B cell (primary cell): ENCODE data around the gene DOHH. TPM values are rescaled to one million over a fixed set of nuclear protein-coding genes. Genes with fewer than 3 reads are reported as not detected.

Source experiments
- ATAC-seq: fragments of 200-7000 bp; cut with Tn5 transposase; one replicate; pipeline ENCODE4 v1.10.0; 2021; ENCODE audit warnings: low read depth, mild to moderate bottlenecking, moderate number of reproducible peaks, moderate library complexity
- CTCF ChIA-PET: fragments of 350-600 bp; sonication (Branson Sonifier 250); formaldehyde crosslinking; loops from one replicate; lab custom pipeline; 2021; ENCODE audit warnings: antibody characterized with exemption, inconsistent platforms; lab: Charles Lee
- POLR2A ChIA-PET: fragments of 350-600 bp; sonication (Branson Sonifier 250); formaldehyde crosslinking; loops from one replicate; lab custom pipeline; 2021; ENCODE audit warnings: antibody characterized with exemption; lab: Charles Lee
- DNase-seq: peaks from one replicate; pipeline ENCODE4 v3.0.0; 2013
- H2AFZ ChIP-seq: 2 replicates; pipeline ENCODE4 v1.6.1; 2012; ENCODE audit warnings: mild to moderate bottlenecking, low read depth, low read length; ENCODE audit not compliant: insufficient read depth, poor library complexity, severe bottlenecking
- H3K27ac ChIP-seq, 2 donors: 1 replicate in 1 of 2; 2 replicates in 1 of 2; pipeline ENCODE4 v1.5.1; 2012 to 2013; ENCODE audit warnings: low read length in 2 of 2, mild to moderate bottlenecking in 2 of 2, moderate library complexity in 1 of 2
- H3K27me3 ChIP-seq, 4 experiments: fragments of 200-600 bp in 1 of 4; sonication (generic) in 1 of 4; replicated peaks in 1 of 4; 1 replicate in 2 of 4; 2 replicates in 2 of 4; pipeline versions ENCODE4 v1.6.1 to v1.7.0; 2013 to 2016; ENCODE audit warnings: low read length in 3 of 4, mild to moderate bottlenecking in 2 of 4, mixed read lengths in 1 of 4, moderate library complexity in 1 of 4; ENCODE audit not compliant: insufficient read depth in 4 of 4, control insufficient read depth in 3 of 4; ENCODE audit errors: control extremely low read depth in 1 of 4
- H3K36me3 ChIP-seq, 2 experiments: replicated peaks in 1 of 2; 1 replicate in 1 of 2; 2 replicates in 1 of 2; pipeline versions ENCODE4 v1.6.1 to v1.7.1; 2013; ENCODE audit warnings: low read length in 1 of 2; ENCODE audit not compliant: insufficient read depth in 2 of 2, control insufficient read depth in 1 of 2; ENCODE audit errors: control extremely low read depth in 1 of 2, extremely low read depth in 1 of 2
- H3K4me1 ChIP-seq, 2 donors: fragments of 200-600 bp in 1 of 2; sonication (generic) in 1 of 2; 1 replicate in 1 of 2; 2 replicates in 1 of 2; pipeline versions ENCODE4 v1.5.1 to v1.6.1; 2013 to 2017; ENCODE audit warnings: low read length in 2 of 2; ENCODE audit not compliant: control insufficient read depth in 2 of 2, insufficient read depth in 2 of 2
- H3K4me2 ChIP-seq: replicated peaks from 2 replicates; pipeline ENCODE3; 2012; ENCODE audit warnings: mild to moderate bottlenecking, low read depth, low read length; ENCODE audit not compliant: poor library complexity, severe bottlenecking
- H3K4me3 ChIP-seq, 5 experiments: fragments of 200-600 bp in 1 of 5; sonication (generic) in 1 of 5; 1 replicate in 3 of 5; 2 replicates in 2 of 5; pipeline versions ENCODE4 v1.5.1 to v1.7.0; 2011 to 2016; ENCODE audit warnings: low read length in 4 of 5, mild to moderate bottlenecking in 4 of 5, low read depth in 2 of 5, control low read depth in 1 of 5, moderate library complexity in 1 of 5; ENCODE audit not compliant: insufficient read depth in 1 of 5; ENCODE audit errors: control extremely low read depth in 1 of 5, extremely low read depth in 1 of 5
- H3K79me2 ChIP-seq: fragments of 200-600 bp; sonication (generic); one replicate; pipeline ENCODE4 v1.6.0; 2016; ENCODE audit warnings: low read length; ENCODE audit not compliant: control insufficient read depth, insufficient read depth
- H3K9ac ChIP-seq: fragments of 200-600 bp; sonication (generic); 2 replicates; pipeline ENCODE4 v1.6.1; 2017; ENCODE audit warnings: mild to moderate bottlenecking, low read length, moderate library complexity
- H3K9me3 ChIP-seq, 3 donors: one replicate each; pipeline versions ENCODE4 v1.6.1 to v1.7.1; 2013; ENCODE audit warnings: low read length in 2 of 3; ENCODE audit not compliant: control insufficient read depth in 2 of 3, insufficient read depth in 1 of 3; ENCODE audit errors: control extremely low read depth in 1 of 3
- H4K20me1 ChIP-seq: 2 replicates; pipeline ENCODE4 v1.6.0; 2012; ENCODE audit warnings: mild to moderate bottlenecking, low read length; ENCODE audit not compliant: insufficient read depth, control insufficient read depth, poor library complexity, severe bottlenecking
- H3K27ac Mint-ChIP-seq: one replicate; pipeline ENCODE4 v1.8.0; 2021; ENCODE audit warnings: mixed read lengths
- H3K27me3 Mint-ChIP-seq: one replicate; pipeline ENCODE4 v1.8.0; 2021; ENCODE audit warnings: mixed read lengths
- H3K4me1 Mint-ChIP-seq: one replicate; pipeline ENCODE4 v1.8.0; 2021; ENCODE audit warnings: mixed read lengths
- H3K4me3 Mint-ChIP-seq: one replicate; pipeline ENCODE4 v1.8.0; 2021; ENCODE audit warnings: mixed read lengths
- H3K9me3 Mint-ChIP-seq: one replicate; pipeline ENCODE4 v1.8.0; 2022; ENCODE audit warnings: mixed read lengths; ENCODE audit not compliant: insufficient read depth
- EZH2 ChIP-seq: IDR thresholded peaks from 2 replicates; pipeline ENCODE4 v1.6.1; 2012; ENCODE audit warnings: borderline replicate concordance, low read depth, mild to moderate bottlenecking, moderate library complexity, low read length; ENCODE audit not compliant: insufficient read depth, poor library complexity, severe bottlenecking
- WGBS: methylation state at CpG from one replicate; pipeline ENCODE4 v1.1.5; 2013; ENCODE audit warnings: missing lambda C conversion rate; ENCODE audit not compliant: insufficient coverage; 5-methylcytosine and 5-hydroxymethylcytosine counted together
- intact Hi-C: fragments of 100-400 bp; cut with micrococcal nuclease; formaldehyde crosslinking; loops from one replicate; pipeline ENCODE4 v1.10.0; 2022
- polyA plus RNA-seq: library from polyadenylated mRNA; depleted of rRNA; stranded (reverse); fragments of >200 nt; gene quantifications from 2 replicates; pipeline ENCODE4 v1.2.3, GENCODE V29; 2012
- total RNA-seq, 2 donors: library from RNA; stranded (reverse); fragments of 120-200 nt in 1 of 2; gene quantifications; 1 replicate in 1 of 2; 2 replicates in 1 of 2; pipeline versions ENCODE4 v1.2.3 to v1.2.4, GENCODE V29; 2013 to 2022
- TF ChIP-seq, protein P1 (sequence below): fragments of 200-600 bp; IDR thresholded peaks from one replicate; pipeline ENCODE4 v1.8.0; 2022; ENCODE audit warnings: antibody characterized with exemption, mild to moderate bottlenecking

Gene DOHH
- total and polyA plus RNA-seq, 2 donors (not counting 1 experiment from before 2014, with no cell fraction given), result 6.6 to 8.6 TPM

DNA sequence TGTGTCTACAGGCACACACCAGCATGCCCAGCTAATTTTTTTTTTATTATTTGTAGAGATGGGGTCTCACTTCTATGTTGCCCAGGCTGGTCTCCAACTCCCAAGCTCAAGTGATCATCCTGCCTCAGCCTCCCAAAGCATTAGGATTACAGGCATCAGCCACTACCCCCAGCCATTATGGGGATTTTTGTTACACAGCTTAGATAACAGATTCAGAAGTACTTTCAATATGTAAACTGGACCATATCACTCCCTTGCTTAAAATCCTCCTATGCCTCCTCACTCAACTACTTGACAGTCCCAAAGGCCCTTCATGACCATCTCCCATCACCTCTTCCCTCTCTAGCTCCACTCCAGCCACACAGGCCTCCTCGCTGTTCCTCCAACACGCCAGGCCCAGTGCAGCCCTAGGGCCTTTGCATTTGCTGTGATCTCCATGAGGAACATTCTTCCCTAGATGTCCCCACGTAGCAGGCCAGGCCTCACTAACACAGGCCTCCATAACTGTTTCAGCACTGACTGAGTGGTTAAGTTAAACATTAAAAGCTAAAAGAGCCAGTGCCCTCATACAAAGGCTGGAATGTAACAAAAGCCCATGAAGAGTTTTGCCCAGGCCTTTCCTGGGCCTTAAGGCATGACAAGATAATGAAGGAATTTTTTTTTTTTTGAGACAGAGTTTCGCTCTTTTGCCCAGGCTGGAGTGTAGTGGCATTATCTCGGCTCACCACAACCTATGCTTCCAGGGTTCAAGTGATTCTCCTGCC, 2.5 kb downstream of the DOHH start:
- peaks cover 10 to 15% of the 10 kb centered on the region in 2 donors for H3K4me1 ChIP-seq
- Mint-ChIP-seq H3K4me1 (peaks cover 18% of the 10 kb centered on the region), H3K4me3 (no peak overlapping the region), H3K27ac (no peak overlapping the region), H3K9me3 (no peaks in the 10 kb centered on the region), H3K27me3 (no peaks in the 10 kb centered on the region)
- POLR2A ChIA-PET, result interaction anchor here (0.7 kb wide), 1 partner anchor 63 kb away, joined by 4 read pairs; no protein-coding TSS in a partner anchor
- TF ChIP-seq EZH2, result no peak
- TF ChIP-seq, protein P1, sequence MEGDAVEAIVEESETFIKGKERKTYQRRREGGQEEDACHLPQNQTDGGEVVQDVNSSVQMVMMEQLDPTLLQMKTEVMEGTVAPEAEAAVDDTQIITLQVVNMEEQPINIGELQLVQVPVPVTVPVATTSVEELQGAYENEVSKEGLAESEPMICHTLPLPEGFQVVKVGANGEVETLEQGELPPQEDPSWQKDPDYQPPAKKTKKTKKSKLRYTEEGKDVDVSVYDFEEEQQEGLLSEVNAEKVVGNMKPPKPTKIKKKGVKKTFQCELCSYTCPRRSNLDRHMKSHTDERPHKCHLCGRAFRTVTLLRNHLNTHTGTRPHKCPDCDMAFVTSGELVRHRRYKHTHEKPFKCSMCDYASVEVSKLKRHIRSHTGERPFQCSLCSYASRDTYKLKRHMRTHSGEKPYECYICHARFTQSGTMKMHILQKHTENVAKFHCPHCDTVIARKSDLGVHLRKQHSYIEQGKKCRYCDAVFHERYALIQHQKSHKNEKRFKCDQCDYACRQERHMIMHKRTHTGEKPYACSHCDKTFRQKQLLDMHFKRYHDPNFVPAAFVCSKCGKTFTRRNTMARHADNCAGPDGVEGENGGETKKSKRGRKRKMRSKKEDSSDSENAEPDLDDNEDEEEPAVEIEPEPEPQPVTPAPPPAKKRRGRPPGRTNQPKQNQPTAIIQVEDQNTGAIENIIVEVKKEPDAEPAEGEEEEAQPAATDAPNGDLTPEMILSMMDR, result no peak
- intact Hi-C loops, result no loop called here
- no peak overlapping the region for H2AFZ ChIP-seq
- no peaks in the 10 kb centered on the region for H3K9me3 ChIP-seq
- H3K27me3 ChIP-seq, result no peaks in the 10 kb centered on the region
- H3K36me3 ChIP-seq, result peaks cover 0 to 26% of the 10 kb centered on the region in 2 experiments
- H3K79me2 ChIP-seq, result peaks cover 36% of the 10 kb centered on the region
- no peak overlapping the region for H3K4me2 ChIP-seq
- CTCF ChIA-PET, result no interaction called here
- no peaks in the 10 kb centered on the region for H4K20me1 ChIP-seq
- H3K27ac ChIP-seq, result no peak overlapping the region
- H3K4me3 ChIP-seq, result no peak overlapping the region
- no peak for ATAC-seq
- H3K9ac ChIP-seq, result no peak overlapping the region
- 100% methylated on average over 3 of the region's 5 CpGs for WGBS
- DNase-seq, result no peak
